ENCODE data around the gene NDUFS8.
"Not testable (repeated sequence)": the region's sequence is repeated elsewhere in the genome, so short reads cannot be mapped to it uniquely, and the experiment has no call there.

GRCh38 chr11:67995579-67995978 is 34.9 kb upstream of the NDUFS8 start:
- TF ChIP-seq CTCF, POLR2A (IDR thresholded peaks at IDR 0.05): not testable (repeated sequence)

Measured in testis (tissue), 2 donors.